ENCODE measurements around the gene NOL4L. TPM values are rescaled to one million over a fixed set of nuclear protein-coding genes. Genes with fewer than 3 reads are reported as not detected.

The NOL4L gene
- total and polyA plus RNA-seq, 2 donors (not counting 3 experiments of a cell fraction or from before 2014, with no cell fraction given): 55.2 to 79.6 TPM

GRCh38 chr20:32609111-32609773 lies 24.1 kb upstream of the NOL4L start:
- Histone ChIP-seq H3K36me3 (ENCODE audit: control insufficient read depth in 2 of 2, extremely low read depth in 1 of 2, insufficient read depth in 2 of 2, low read length in 2 of 2) (no peaks in the 10 kb centered on the region), H3K4me1 (ENCODE audit: control insufficient read depth, extremely low read depth, insufficient read depth, low read length) (no peaks in the 10 kb centered on the region), H3K4me2 (ENCODE audit: insufficient read depth, low read length) (no peak overlapping the region), H3K9me3 (replicated peaks; ENCODE audit: control insufficient read depth, insufficient read depth, low read length) (no peaks in the 10 kb centered on the region), H3K79me2 (ENCODE audit: control insufficient read depth, insufficient read depth, low read length) (no peaks in the 10 kb centered on the region), H3K9me1 (replicated peaks; ENCODE audit: control insufficient read depth, extremely low read depth, insufficient read depth, low read length) (no peaks in the 10 kb centered on the region), H4K20me1 (replicated peaks; ENCODE audit: control insufficient read depth, extremely low read depth, insufficient read depth, low read length) (no peaks in the 10 kb centered on the region), H3K27ac (ENCODE audit: insufficient read depth, low read depth, low read length) (no peak overlapping the region), H3K4me3 (replicated peaks in 1 of 3; ENCODE audit: insufficient read depth in 1 of 3, low read depth in 1 of 3, low read length in 3 of 3) (no peak overlapping the region), H3K27me3 (ENCODE audit: control insufficient read depth in 2 of 2, insufficient read depth in 2 of 2, low read length in 2 of 2) (peaks cover 11 to 18% of the 10 kb centered on the region in 2 experiments), H3K9ac (replicated peaks; ENCODE audit: extremely low read depth, insufficient read depth, low read length) (no peak overlapping the region), H2AFZ (ENCODE audit: low read depth, low read length) (no peak overlapping the region)
- TF ChIP-seq MAX (IDR thresholded peaks at IDR 0.05; ENCODE audit: insufficient read depth, insufficient read length) (no peak), JUN (IDR thresholded peaks at IDR 0.05; ENCODE audit: borderline replicate concordance, insufficient read depth, insufficient read length, low read depth) (no peak), GATA2 (IDR thresholded peaks at IDR 0.05; ENCODE audit: insufficient read depth, insufficient read length, low read depth, low read length) (no peak)
- CTCF ChIA-PET: interaction anchor here (1.2 kb wide), 1 partner anchor 169 kb away, joined by 3 read pairs; no protein-coding TSS in a partner anchor
- BruUV-seq (replicated peaks): no TSS peak
- POLR2A ChIA-PET: no interaction called here
- intact Hi-C loops (cut with micrococcal nuclease): no loop called here
- DNase-seq (ENCODE audit: low read depth, low spot score): no peak
- dilution Hi-C loops (cut with MboI; ENCODE audit: extremely low pct_ligation_motif_present, low sequenced_read_pairs): no loop called here
- no peak for FAIRE-seq

- Histone ChIP-seq H3K9me3 (replicated peaks; ENCODE audit: control insufficient read depth, insufficient read depth, low read length) (no peaks in the 10 kb centered on the region), H3K36me3 (ENCODE audit: control insufficient read depth in 2 of 2, extremely low read depth in 1 of 2, insufficient read depth in 2 of 2, low read length in 2 of 2) (no peaks in the 10 kb centered on the region), H3K4me1 (ENCODE audit: control insufficient read depth, extremely low read depth, insufficient read depth, low read length) (no peaks in the 10 kb centered on the region), H3K79me2 (ENCODE audit: control insufficient read depth, insufficient read depth, low read length) (no peaks in the 10 kb centered on the region), H3K9me1 (replicated peaks; ENCODE audit: control insufficient read depth, extremely low read depth, insufficient read depth, low read length) (no peaks in the 10 kb centered on the region), H3K27ac (ENCODE audit: insufficient read depth, low read depth, low read length) (no peak overlapping the region), H2AFZ (ENCODE audit: low read depth, low read length) (no peak overlapping the region), H3K9ac (replicated peaks; ENCODE audit: extremely low read depth, insufficient read depth, low read length) (no peak overlapping the region), H3K4me3 (replicated peaks in 1 of 3; ENCODE audit: insufficient read depth in 1 of 3, low read depth in 1 of 3, low read length in 3 of 3) (no peak overlapping the region), H3K4me2 (ENCODE audit: insufficient read depth, low read length) (no peak overlapping the region), H4K20me1 (replicated peaks; ENCODE audit: control insufficient read depth, extremely low read depth, insufficient read depth, low read length) (no peaks in the 10 kb centered on the region), H3K27me3 (ENCODE audit: control insufficient read depth in 2 of 2, insufficient read depth in 2 of 2, low read length in 2 of 2) (peaks cover 11 to 20% of the 10 kb centered on the region in 2 experiments)
- ChIA-PET CTCF (interaction anchor here (1.2 kb wide), 1 partner anchor 170 kb away, joined by 3 read pairs; no protein-coding TSS in a partner anchor), POLR2A (no interaction called here)
- DNase-seq (ENCODE audit: low read depth, low spot score): no peak
- TF ChIP-seq FOS (IDR thresholded peaks at IDR 0.05; ENCODE audit: borderline replicate concordance, insufficient read depth, low read length) (no peak), JUN (IDR thresholded peaks at IDR 0.05; ENCODE audit: borderline replicate concordance, insufficient read depth, insufficient read length, low read depth) (no peak), MYC (IDR thresholded peaks at IDR 0.05; ENCODE audit: low read depth, low read length) (no peak), POLR2AphosphoS5 (IDR thresholded peaks at IDR 0.05; ENCODE audit: insufficient read depth, low read depth, low read length) (no peak), GATA2 (IDR thresholded peaks at IDR 0.05; ENCODE audit: insufficient read depth, insufficient read length, low read depth, low read length) (no peak), MAX (IDR thresholded peaks at IDR 0.05; ENCODE audit: insufficient read depth, insufficient read length) (no peak)
- BruUV-seq (replicated peaks): no TSS peak
- intact Hi-C loops (cut with micrococcal nuclease): no loop called here
- dilution Hi-C loops (cut with MboI; ENCODE audit: extremely low pct_ligation_motif_present, low sequenced_read_pairs): no loop called here
- FAIRE-seq: no peak
These were observed 23.5 kb upstream of the NOL4L start for GRCh38 chr20:32608664-32609015.

Measured in endothelial cell of umbilical vein (primary cell).